GM23248 (cell line): Measurements from ENCODE around the gene DUSP11.
"Not testable (repeated sequence)": the region's sequence is repeated elsewhere in the genome, so short reads cannot be mapped to it uniquely, and the experiment has no call there.

Experiments
- EZH2 ChIP-seq: fragments of 200-600 bp; sonication (generic); IDR thresholded peaks from 2 replicates; pipeline ENCODE4 v1.6.1; 2018; ENCODE audit warnings: antibody characterized with exemption, mild to moderate bottlenecking; ENCODE audit not compliant: insufficient read depth, poor library complexity, severe bottlenecking
- EZH2phosphoT487 ChIP-seq: fragments of 200-600 bp; sonication (generic); IDR thresholded peaks from 2 replicates; pipeline ENCODE4 v1.6.1; 2018; ENCODE audit warnings: antibody characterized with exemption, moderate library complexity, mild to moderate bottlenecking, low read depth; ENCODE audit not compliant: insufficient read depth

DNA sequence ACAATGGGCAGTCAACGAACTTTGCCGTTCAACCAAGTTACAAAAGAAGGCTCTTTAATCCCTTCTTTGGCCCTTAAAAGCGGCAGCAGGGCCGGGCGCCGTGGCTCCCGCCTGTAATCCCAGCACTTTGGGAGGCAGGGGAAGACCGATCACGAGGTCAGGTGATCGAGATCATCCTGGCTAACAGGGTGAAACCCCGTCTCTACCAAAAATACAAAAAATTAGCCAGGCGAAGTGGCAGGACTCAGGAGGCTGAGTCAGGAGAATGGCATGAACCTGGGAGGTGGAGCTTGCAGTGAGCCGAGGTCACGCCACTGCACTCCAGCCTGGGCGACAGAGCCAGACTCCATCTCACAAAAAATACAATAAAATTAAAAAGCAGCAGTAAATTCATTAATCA, 3.5 kb upstream of the DUSP11 start:
- not testable (repeated sequence) for TF ChIP-seq EZH2, EZH2phosphoT487
